Measurements from ENCODE around the gene HJV.

DNA sequence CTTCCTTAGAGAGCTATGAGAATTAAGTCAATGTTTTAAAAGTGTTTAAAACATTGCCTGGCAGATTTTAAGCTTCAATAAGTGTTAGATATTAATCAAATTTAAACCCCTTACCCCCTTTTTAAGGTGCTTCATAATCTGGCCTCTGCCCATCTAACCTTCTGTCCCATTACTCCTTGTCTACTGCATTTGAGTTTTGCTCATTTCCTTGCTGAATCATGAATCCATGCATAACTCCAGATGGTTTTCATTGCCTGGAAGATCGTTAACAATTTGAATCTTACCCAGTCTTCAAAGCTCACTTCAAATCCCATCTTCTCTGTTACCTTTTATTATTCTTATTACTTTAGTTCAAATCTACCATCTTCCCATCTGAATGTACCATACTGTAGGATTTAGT lies 4.6 kb downstream of the HJV start:
- TF ChIP-seq, protein P1, sequence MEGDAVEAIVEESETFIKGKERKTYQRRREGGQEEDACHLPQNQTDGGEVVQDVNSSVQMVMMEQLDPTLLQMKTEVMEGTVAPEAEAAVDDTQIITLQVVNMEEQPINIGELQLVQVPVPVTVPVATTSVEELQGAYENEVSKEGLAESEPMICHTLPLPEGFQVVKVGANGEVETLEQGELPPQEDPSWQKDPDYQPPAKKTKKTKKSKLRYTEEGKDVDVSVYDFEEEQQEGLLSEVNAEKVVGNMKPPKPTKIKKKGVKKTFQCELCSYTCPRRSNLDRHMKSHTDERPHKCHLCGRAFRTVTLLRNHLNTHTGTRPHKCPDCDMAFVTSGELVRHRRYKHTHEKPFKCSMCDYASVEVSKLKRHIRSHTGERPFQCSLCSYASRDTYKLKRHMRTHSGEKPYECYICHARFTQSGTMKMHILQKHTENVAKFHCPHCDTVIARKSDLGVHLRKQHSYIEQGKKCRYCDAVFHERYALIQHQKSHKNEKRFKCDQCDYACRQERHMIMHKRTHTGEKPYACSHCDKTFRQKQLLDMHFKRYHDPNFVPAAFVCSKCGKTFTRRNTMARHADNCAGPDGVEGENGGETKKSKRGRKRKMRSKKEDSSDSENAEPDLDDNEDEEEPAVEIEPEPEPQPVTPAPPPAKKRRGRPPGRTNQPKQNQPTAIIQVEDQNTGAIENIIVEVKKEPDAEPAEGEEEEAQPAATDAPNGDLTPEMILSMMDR (IDR thresholded peaks at IDR 0.05), result no peak
- TF ChIP-seq POLR2A (IDR thresholded peaks at IDR 0.05), result no peak

All from ovary (tissue), 3 donors.